ENCODE data around the gene MAGI3. TPM values are rescaled to one million over a fixed set of nuclear protein-coding genes. Genes with fewer than 3 reads are reported as not detected.

Gene MAGI3
- polyA plus RNA-seq, 1 donor from 2014 or later = 10.8 TPM

DNA sequence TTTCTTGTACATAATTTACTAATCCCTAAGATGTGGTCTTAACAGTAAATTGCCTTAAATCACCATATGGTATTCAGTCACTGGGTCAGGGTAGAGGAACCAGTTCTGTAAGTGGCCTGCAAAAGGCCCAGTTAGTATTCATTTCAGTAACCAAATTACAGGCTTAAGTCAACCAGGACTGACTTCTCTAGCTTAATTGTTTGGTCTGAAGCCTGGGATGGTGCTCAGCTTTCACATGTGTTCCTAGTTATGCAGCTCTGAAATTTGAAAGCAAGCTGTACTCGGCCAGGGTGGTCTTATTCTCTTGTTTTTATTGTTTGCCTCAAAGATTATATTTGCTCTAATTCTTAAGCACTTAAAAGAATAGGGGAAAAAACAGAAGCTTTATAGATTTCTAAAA lies 144.6 kb downstream of the MAGI3 start:
- Histone ChIP-seq H3K9me2 (ENCODE audit: insufficient read depth, low read length) (no peaks in the 10 kb centered on the region), H3K9me3 (ENCODE audit: low read length) (no peaks in the 10 kb centered on the region), H3K27ac (ENCODE audit: low read length) (no peak overlapping the region), H2AFZ (ENCODE audit: low read depth, low read length) (no peak overlapping the region), H3K9ac (ENCODE audit: low read length) (no peak overlapping the region), H3K79me2 (replicated peaks; ENCODE audit: insufficient read depth, low read length) (peaks cover 3% of the 10 kb centered on the region), H3K4me3 (ENCODE audit: low read length) (no peak overlapping the region), H3K27me3 (ENCODE audit: insufficient read depth, low read depth, low read length) (no peaks in the 10 kb centered on the region), H3K4me2 (ENCODE audit: low read length) (no peak overlapping the region), H3F3A (ENCODE audit: insufficient read depth, low read length, poor library complexity, severe bottlenecking) (no peaks in the 10 kb centered on the region), H4K20me1 (ENCODE audit: insufficient read depth) (no peaks in the 10 kb centered on the region), H3K36me3 (ENCODE audit: insufficient read depth, low read length) (no peaks in the 10 kb centered on the region)
- TF ChIP-seq EZH2 (IDR thresholded peaks at IDR 0.05; ENCODE audit: borderline replicate concordance, insufficient read depth, low read length, poor library complexity, severe bottlenecking) = no peak
- no peak for TF ChIP-seq RAD21 (conservative IDR thresholded peaks at IDR 0.05)

DNA sequence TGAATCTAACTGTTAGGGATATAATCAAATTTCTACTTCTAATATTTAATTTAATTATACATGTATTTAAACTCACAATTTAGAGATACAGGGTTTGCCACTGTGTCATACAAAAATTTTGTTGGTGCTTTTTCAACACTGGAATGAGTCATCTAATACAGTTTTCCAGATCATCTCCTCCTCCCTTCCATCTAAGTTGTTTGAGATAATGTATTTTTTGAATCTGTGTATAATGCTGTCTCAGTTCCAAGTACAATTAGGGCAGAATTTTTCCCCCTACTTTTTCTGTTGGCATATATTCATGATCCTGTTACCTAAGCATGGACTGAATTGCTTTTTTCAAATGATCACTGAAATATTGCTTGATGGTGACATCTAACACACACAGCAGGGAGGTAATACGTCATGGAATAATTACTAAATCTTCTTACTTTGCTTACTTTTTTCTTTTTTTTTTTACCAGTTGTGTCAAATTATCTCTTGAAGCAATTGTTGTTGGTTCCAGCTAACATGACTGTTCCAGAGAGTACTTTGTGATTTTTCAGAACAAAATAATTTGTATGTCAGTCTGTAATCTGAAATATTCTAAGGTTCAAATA lies 146.0 kb downstream of the MAGI3 start:
- no peak overlapping the region for H3K9ac ChIP-seq (ENCODE audit: low read length)
- TF ChIP-seq, protein P1, sequence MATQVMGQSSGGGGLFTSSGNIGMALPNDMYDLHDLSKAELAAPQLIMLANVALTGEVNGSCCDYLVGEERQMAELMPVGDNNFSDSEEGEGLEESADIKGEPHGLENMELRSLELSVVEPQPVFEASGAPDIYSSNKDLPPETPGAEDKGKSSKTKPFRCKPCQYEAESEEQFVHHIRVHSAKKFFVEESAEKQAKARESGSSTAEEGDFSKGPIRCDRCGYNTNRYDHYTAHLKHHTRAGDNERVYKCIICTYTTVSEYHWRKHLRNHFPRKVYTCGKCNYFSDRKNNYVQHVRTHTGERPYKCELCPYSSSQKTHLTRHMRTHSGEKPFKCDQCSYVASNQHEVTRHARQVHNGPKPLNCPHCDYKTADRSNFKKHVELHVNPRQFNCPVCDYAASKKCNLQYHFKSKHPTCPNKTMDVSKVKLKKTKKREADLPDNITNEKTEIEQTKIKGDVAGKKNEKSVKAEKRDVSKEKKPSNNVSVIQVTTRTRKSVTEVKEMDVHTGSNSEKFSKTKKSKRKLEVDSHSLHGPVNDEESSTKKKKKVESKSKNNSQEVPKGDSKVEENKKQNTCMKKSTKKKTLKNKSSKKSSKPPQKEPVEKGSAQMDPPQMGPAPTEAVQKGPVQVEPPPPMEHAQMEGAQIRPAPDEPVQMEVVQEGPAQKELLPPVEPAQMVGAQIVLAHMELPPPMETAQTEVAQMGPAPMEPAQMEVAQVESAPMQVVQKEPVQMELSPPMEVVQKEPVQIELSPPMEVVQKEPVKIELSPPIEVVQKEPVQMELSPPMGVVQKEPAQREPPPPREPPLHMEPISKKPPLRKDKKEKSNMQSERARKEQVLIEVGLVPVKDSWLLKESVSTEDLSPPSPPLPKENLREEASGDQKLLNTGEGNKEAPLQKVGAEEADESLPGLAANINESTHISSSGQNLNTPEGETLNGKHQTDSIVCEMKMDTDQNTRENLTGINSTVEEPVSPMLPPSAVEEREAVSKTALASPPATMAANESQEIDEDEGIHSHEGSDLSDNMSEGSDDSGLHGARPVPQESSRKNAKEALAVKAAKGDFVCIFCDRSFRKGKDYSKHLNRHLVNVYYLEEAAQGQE (IDR thresholded peaks at IDR 0.05; ENCODE audit: borderline replicate concordance) = no peak
- TF ChIP-seq TAF1 (IDR thresholded peaks at IDR 0.05; ENCODE audit: low read depth) = no peak
- TF ChIP-seq SMC3 (conservative IDR thresholded peaks at IDR 0.05; ENCODE audit: poor library complexity) = no peak
- TF ChIP-seq RAD21 (conservative IDR thresholded peaks at IDR 0.05) = no peak
- TF ChIP-seq EP300 (conservative IDR thresholded peaks at IDR 0.05; ENCODE audit: poor library complexity, severe bottlenecking) = no peak
- TF ChIP-seq, protein P2, sequence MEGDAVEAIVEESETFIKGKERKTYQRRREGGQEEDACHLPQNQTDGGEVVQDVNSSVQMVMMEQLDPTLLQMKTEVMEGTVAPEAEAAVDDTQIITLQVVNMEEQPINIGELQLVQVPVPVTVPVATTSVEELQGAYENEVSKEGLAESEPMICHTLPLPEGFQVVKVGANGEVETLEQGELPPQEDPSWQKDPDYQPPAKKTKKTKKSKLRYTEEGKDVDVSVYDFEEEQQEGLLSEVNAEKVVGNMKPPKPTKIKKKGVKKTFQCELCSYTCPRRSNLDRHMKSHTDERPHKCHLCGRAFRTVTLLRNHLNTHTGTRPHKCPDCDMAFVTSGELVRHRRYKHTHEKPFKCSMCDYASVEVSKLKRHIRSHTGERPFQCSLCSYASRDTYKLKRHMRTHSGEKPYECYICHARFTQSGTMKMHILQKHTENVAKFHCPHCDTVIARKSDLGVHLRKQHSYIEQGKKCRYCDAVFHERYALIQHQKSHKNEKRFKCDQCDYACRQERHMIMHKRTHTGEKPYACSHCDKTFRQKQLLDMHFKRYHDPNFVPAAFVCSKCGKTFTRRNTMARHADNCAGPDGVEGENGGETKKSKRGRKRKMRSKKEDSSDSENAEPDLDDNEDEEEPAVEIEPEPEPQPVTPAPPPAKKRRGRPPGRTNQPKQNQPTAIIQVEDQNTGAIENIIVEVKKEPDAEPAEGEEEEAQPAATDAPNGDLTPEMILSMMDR (IDR thresholded peaks at IDR 0.05; ENCODE audit: poor library complexity, severe bottlenecking) = no peak
- TF ChIP-seq EZH2 (IDR thresholded peaks at IDR 0.05; ENCODE audit: borderline replicate concordance, insufficient read depth, low read length, poor library complexity, severe bottlenecking) = no peak
- no peak for TF ChIP-seq POLR2AphosphoS5 (IDR thresholded peaks at IDR 0.05)
- TF ChIP-seq MXI1 (conservative IDR thresholded peaks at IDR 0.05; ENCODE audit: poor library complexity, severe bottlenecking) = no peak
- no peaks in the 10 kb centered on the region for H3K36me3 ChIP-seq (ENCODE audit: insufficient read depth, low read length)
- no peak overlapping the region for H3K4me2 ChIP-seq (ENCODE audit: low read length)
- H4K20me1 ChIP-seq (ENCODE audit: insufficient read depth) = no peaks in the 10 kb centered on the region
- no peaks in the 10 kb centered on the region for H3K9me3 ChIP-seq (ENCODE audit: low read length)
- H2AFZ ChIP-seq (ENCODE audit: low read depth, low read length) = no peak overlapping the region
- H3F3A ChIP-seq (ENCODE audit: insufficient read depth, low read length, poor library complexity, severe bottlenecking) = no peaks in the 10 kb centered on the region
- no peaks in the 10 kb centered on the region for H3K27me3 ChIP-seq (ENCODE audit: insufficient read depth, low read depth, low read length)
- H3K4me3 ChIP-seq (ENCODE audit: low read length) = no peak overlapping the region
- no peak overlapping the region for H3K27ac ChIP-seq (ENCODE audit: low read length)
- H3K9me2 ChIP-seq (ENCODE audit: insufficient read depth, low read length) = no peaks in the 10 kb centered on the region
- peaks cover 9% of the 10 kb centered on the region for H3K79me2 ChIP-seq (replicated peaks; ENCODE audit: insufficient read depth, low read length)

All from neural cell (in vitro differentiated cells).